ENCODE measurements around the gene RNF43.
"Not testable (repeated sequence)": the region's sequence is repeated elsewhere in the genome, so short reads cannot be mapped to it uniquely, and the experiment has no call there.

Gene RNF43

DNA sequence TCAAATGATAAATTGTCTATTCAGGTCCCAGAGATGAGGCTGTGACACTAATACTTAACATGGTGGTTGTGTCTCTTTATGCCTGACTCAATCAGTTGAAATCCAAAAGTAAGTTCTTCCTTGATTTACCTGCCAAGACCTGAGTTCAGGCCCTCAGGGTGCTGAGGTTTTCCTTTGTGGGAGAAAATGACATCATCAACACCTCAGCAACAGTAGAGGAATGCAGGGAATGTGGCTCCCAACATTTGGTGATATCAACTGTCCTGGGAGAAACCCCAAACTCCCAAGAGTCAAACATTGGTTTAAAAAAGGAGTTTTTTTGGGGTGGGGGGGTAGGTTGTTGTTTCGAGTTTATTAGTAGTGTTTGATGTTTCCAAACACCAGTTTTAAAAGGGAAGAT lies 14.7 kb downstream of the RNF43 start:
- DNase-seq (ENCODE audit: low read depth): no peak
- no peaks in the 10 kb centered on the region for H3K4me1 ChIP-seq (ENCODE audit: control insufficient read depth, insufficient read depth, low read length)
- H3K9ac ChIP-seq (ENCODE audit: low read length): no peak overlapping the region
- H3K27me3 ChIP-seq (replicated peaks; ENCODE audit: control insufficient read depth, insufficient read depth, low read length): peaks cover 9% of the 10 kb centered on the region
- no peak overlapping the region for H3K4me3 ChIP-seq (ENCODE audit: low read length)
- no peaks in the 10 kb centered on the region for H3K36me3 ChIP-seq (ENCODE audit: control insufficient read depth, insufficient read depth, low read length, severe bottlenecking)
- H3K9me3 ChIP-seq (ENCODE audit: control insufficient read depth, low read length): no peaks in the 10 kb centered on the region

- H3K9ac ChIP-seq (ENCODE audit: low read length): no peak overlapping the region
- peak; percentile 12 for DNase-seq (ENCODE audit: low read depth)
Measured at GRCh38 chr17:58402047-58402446, 15.3 kb downstream of the RNF43 start.

DNA sequence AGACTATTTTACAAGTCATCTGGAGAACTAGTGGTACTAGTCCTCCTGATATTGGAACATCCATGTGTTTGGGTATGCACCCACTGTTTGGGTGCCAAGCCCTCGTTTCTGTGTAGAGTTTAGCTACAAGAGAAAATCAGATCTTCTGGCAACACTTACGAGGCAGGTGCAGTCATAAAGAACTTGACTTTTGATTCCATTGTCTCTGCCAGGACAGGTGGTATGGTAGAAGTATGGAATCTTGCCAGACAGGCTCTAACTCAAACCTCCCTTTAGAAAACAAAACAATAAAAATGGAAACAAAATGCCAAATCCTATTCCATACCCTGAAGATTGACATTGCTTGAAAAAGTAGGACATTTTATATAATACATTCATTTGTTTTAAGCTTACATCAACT lies 16.0 kb downstream of the RNF43 start:
- Histone ChIP-seq H3K36me3 (ENCODE audit: control insufficient read depth, insufficient read depth, low read length, severe bottlenecking) (no peaks in the 10 kb centered on the region), H3K4me1 (ENCODE audit: control insufficient read depth, insufficient read depth, low read length) (no peaks in the 10 kb centered on the region), H3K9me3 (ENCODE audit: control insufficient read depth, low read length) (no peaks in the 10 kb centered on the region), H3K27me3 (replicated peaks; ENCODE audit: control insufficient read depth, insufficient read depth, low read length) (peaks cover 9% of the 10 kb centered on the region), H3K4me3 (ENCODE audit: low read length) (no peak overlapping the region), H3K9ac (ENCODE audit: low read length) (no peak overlapping the region)
- DNase-seq (ENCODE audit: low read depth): no peak

More at GRCh38 chr17:58402047-58402446, 15.3 kb downstream of the RNF43 start:
- no peak overlapping the region for H3K4me3 ChIP-seq (ENCODE audit: low read length)
- no peaks in the 10 kb centered on the region for H3K9me3 ChIP-seq (ENCODE audit: control insufficient read depth, low read length)
- no peaks in the 10 kb centered on the region for H3K4me1 ChIP-seq (ENCODE audit: control insufficient read depth, insufficient read depth, low read length)
- H3K36me3 ChIP-seq (ENCODE audit: control insufficient read depth, insufficient read depth, low read length, severe bottlenecking): no peaks in the 10 kb centered on the region
- peaks cover 9% of the 10 kb centered on the region for H3K27me3 ChIP-seq (replicated peaks; ENCODE audit: control insufficient read depth, insufficient read depth, low read length)

DNA sequence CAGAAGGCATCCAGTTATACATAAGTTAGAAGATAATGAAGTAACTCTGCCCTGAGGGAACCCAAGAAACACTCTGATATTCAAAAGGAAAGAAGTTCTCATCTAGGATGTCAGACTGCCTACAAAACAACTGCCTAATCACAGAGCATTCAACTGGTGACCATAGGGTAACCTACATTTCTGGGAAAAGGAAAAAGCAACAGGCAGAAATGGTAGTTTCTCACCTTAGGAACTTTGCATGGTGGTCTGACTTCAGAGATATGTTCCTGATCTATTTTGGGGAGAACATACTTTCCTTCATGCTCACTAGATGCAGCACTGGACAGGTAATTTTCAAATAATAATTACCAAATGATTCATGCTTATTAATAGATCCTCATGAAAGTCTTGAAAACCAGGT lies 16.5 kb downstream of the RNF43 start:
- H3K9ac ChIP-seq (ENCODE audit: low read length): no peak overlapping the region
- no peaks in the 10 kb centered on the region for H3K9me3 ChIP-seq (ENCODE audit: control insufficient read depth, low read length)
- H3K27me3 ChIP-seq (replicated peaks; ENCODE audit: control insufficient read depth, insufficient read depth, low read length): peaks cover 12% of the 10 kb centered on the region
- no peak for DNase-seq (ENCODE audit: low read depth)
- no peaks in the 10 kb centered on the region for H3K4me1 ChIP-seq (ENCODE audit: control insufficient read depth, insufficient read depth, low read length)
- H3K36me3 ChIP-seq (ENCODE audit: control insufficient read depth, insufficient read depth, low read length, severe bottlenecking): no peaks in the 10 kb centered on the region
- no peak overlapping the region for H3K4me3 ChIP-seq (ENCODE audit: low read length)

GRCh38 chr17:58399974-58400373 lies 17.4 kb downstream of the RNF43 start:
- Histone ChIP-seq H3K27me3 (replicated peaks; ENCODE audit: control insufficient read depth, insufficient read depth, low read length) (peaks cover 14% of the 10 kb centered on the region), H3K4me3 (ENCODE audit: low read length) (no peak overlapping the region), H3K9me3 (ENCODE audit: control insufficient read depth, low read length) (no peaks in the 10 kb centered on the region), H3K36me3 (ENCODE audit: control insufficient read depth, insufficient read depth, low read length, severe bottlenecking) (no peaks in the 10 kb centered on the region), H3K9ac (ENCODE audit: low read length) (no peak overlapping the region), H3K4me1 (ENCODE audit: control insufficient read depth, insufficient read depth, low read length) (no peaks in the 10 kb centered on the region)
- no peak for DNase-seq (ENCODE audit: low read depth)

DNA sequence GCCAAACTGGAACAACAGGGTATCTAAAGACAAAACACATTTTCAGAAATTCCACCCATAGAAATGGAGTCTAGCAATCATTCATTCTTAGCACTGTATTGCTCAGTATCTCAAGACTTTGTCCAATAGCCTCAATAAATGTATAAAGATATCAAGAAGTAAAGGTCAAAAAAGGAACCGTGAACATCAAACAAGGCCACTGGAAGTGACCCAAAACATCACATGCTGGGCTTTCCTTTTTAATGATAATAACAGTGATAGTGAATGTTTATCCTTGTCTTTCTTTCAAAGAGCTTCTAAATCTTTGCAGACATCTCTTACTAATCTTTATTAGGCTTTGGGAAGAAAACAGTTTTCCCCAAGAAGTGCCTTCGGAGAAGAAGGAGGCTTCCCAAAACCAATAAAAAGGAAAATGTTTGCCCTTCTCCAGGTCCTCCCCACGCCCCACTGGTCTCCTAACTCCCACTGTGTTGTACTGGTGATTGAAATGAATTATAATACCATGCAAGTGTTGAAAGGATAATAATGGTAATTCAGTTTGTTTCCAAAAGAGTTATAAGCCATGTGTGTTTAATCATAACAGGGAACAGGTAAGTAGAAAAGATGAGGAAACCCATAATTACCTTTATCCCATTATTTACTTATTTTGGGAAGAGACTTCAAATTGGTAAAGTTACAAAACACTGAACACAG lies 18.6 kb downstream of the RNF43 start:
- Histone ChIP-seq H3K27me3 (replicated peaks; ENCODE audit: control insufficient read depth, insufficient read depth, low read length) (peaks cover 26% of the 10 kb centered on the region), H3K4me1 (ENCODE audit: control insufficient read depth, insufficient read depth, low read length) (no peaks in the 10 kb centered on the region), H3K4me3 (ENCODE audit: low read length) (no peak overlapping the region), H3K9ac (ENCODE audit: low read length) (no peak overlapping the region), H3K9me3 (ENCODE audit: control insufficient read depth, low read length) (no peaks in the 10 kb centered on the region), H3K36me3 (ENCODE audit: control insufficient read depth, insufficient read depth, low read length, severe bottlenecking) (no peaks in the 10 kb centered on the region)
- DNase-seq (ENCODE audit: low read depth): no peak

- not testable (repeated sequence) for H3K4me1 ChIP-seq (ENCODE audit: control insufficient read depth, insufficient read depth, low read length); H3K36me3 ChIP-seq (ENCODE audit: control insufficient read depth, insufficient read depth, low read length, severe bottlenecking); DNase-seq (ENCODE audit: low read depth); H3K4me3 ChIP-seq (ENCODE audit: low read length); H3K9me3 ChIP-seq (ENCODE audit: control insufficient read depth, low read length); H3K9ac ChIP-seq (ENCODE audit: low read length)
- peaks cover 27% of the 10 kb centered on the region for H3K27me3 ChIP-seq (replicated peaks; ENCODE audit: control insufficient read depth, insufficient read depth, low read length)
Measured at GRCh38 chr17:58397421-58397820, 19.9 kb downstream of the RNF43 start.

- peaks cover 35% of the 10 kb centered on the region for H3K27me3 ChIP-seq (replicated peaks; ENCODE audit: control insufficient read depth, insufficient read depth, low read length)
- H3K9ac ChIP-seq (ENCODE audit: low read length): no peak overlapping the region
- no peaks in the 10 kb centered on the region for H3K4me1 ChIP-seq (ENCODE audit: control insufficient read depth, insufficient read depth, low read length)
- no peak for DNase-seq (ENCODE audit: low read depth)
- H3K9me3 ChIP-seq (ENCODE audit: control insufficient read depth, low read length): no peaks in the 10 kb centered on the region
- no peak overlapping the region for H3K4me3 ChIP-seq (ENCODE audit: low read length)
- H3K36me3 ChIP-seq (ENCODE audit: control insufficient read depth, insufficient read depth, low read length, severe bottlenecking): no peaks in the 10 kb centered on the region
Measured at GRCh38 chr17:58396173-58396572, 21.2 kb downstream of the RNF43 start.

DNA sequence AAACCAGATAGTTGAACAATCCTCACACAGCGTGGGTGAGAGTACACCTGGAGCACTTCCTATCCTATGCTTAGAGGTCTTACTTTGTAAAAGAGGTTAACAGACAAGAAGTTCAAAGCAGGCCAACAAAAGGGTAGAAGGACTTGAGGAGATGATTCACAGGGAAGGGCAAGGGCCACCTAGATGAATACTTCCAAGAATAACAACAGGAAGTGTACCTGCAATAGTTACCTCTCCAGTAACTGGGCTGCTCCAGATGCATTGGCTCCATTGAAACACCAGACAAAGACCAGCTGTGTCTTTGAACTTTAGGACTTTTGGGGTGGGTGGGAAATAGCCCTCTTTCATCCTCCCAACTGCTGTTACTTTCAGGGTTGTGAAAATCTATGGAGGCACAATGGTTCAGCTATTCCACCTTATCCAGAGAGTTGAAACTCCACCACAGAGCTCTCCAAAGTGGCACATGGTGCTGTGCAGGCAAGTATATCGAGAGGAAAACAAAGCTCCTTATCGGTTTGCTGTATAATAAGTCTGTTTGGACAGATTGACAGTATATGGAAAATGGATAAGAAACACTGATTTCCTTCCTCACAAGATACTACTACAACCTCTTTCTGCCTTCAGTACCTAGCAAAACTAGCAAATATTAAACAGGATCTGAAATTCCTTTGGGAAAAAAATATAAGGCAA lies 22.7 kb downstream of the RNF43 start:
- DNase-seq (ENCODE audit: low read depth): no peak
- Histone ChIP-seq H3K9me3 (ENCODE audit: control insufficient read depth, low read length) (no peaks in the 10 kb centered on the region), H3K9ac (ENCODE audit: low read length) (no peak overlapping the region), H3K27me3 (replicated peaks; ENCODE audit: control insufficient read depth, insufficient read depth, low read length) (peaks cover 49% of the 10 kb centered on the region), H3K4me3 (ENCODE audit: low read length) (no peak overlapping the region), H3K4me1 (ENCODE audit: control insufficient read depth, insufficient read depth, low read length) (no peaks in the 10 kb centered on the region), H3K36me3 (ENCODE audit: control insufficient read depth, insufficient read depth, low read length, severe bottlenecking) (no peaks in the 10 kb centered on the region)

- no peaks in the 10 kb centered on the region for H3K4me1 ChIP-seq (ENCODE audit: control insufficient read depth, insufficient read depth, low read length)
- H3K9me3 ChIP-seq (ENCODE audit: control insufficient read depth, low read length): no peaks in the 10 kb centered on the region
- no peak for DNase-seq (ENCODE audit: low read depth)
- peaks cover 55% of the 10 kb centered on the region for H3K27me3 ChIP-seq (replicated peaks; ENCODE audit: control insufficient read depth, insufficient read depth, low read length)
- no peak overlapping the region for H3K4me3 ChIP-seq (ENCODE audit: low read length)
- no peak overlapping the region for H3K9ac ChIP-seq (ENCODE audit: low read length)
- H3K36me3 ChIP-seq (ENCODE audit: control insufficient read depth, insufficient read depth, low read length, severe bottlenecking): no peaks in the 10 kb centered on the region
Measured at GRCh38 chr17:58391302-58391984, 25.9 kb downstream of the RNF43 start.

GRCh38 chr17:58390884-58391283 lies 26.4 kb downstream of the RNF43 start:
- no peak for DNase-seq (ENCODE audit: low read depth)
- H3K9me3 ChIP-seq (ENCODE audit: control insufficient read depth, low read length): no peaks in the 10 kb centered on the region
- no peaks in the 10 kb centered on the region for H3K36me3 ChIP-seq (ENCODE audit: control insufficient read depth, insufficient read depth, low read length, severe bottlenecking)
- no peak overlapping the region for H3K9ac ChIP-seq (ENCODE audit: low read length)
- no peaks in the 10 kb centered on the region for H3K4me1 ChIP-seq (ENCODE audit: control insufficient read depth, insufficient read depth, low read length)
- H3K4me3 ChIP-seq (ENCODE audit: low read length): no peak overlapping the region
- peaks cover 53% of the 10 kb centered on the region for H3K27me3 ChIP-seq (replicated peaks; ENCODE audit: control insufficient read depth, insufficient read depth, low read length)

Data from adipocyte (in vitro differentiated cells).